K562 (cell line): ENCODE data around the gene CIAO3. TPM values are rescaled to one million over a fixed set of nuclear protein-coding genes. Genes with fewer than 3 reads are reported as not detected.

Experiments used
- E2F1 ChIP-seq: sonication (generic); formaldehyde crosslinking; IDR thresholded peaks from 2 replicates; pipeline ENCODE4 v1.8.1; 2023; ENCODE audit warnings: mild to moderate bottlenecking, missing genetic modification reagents, moderate library complexity
- E2F8 ChIP-seq: fragments of 450-650 bp; IDR thresholded peaks from 2 replicates; pipeline ENCODE4 v1.7.1; 2018; ENCODE audit warnings: mild to moderate bottlenecking, low read depth; ENCODE audit not compliant: partially characterized antibody
- EGR1 ChIP-seq: fragments of 450-650 bp; conservative IDR thresholded peaks from 2 replicates; pipeline ENCODE4 v1.6.1; 2017; ENCODE audit warnings: mild to moderate bottlenecking
- FUS ChIP-seq: fragments of 200-400 bp; formaldehyde crosslinking; optimal IDR thresholded peaks from 2 replicates; pipeline ENCODE3; 2017; ENCODE audit warnings: low read depth, low read length
- MIER1 ChIP-seq: fragments of 450-650 bp; IDR thresholded peaks from 2 replicates; pipeline ENCODE4 v1.6.1; 2016; ENCODE audit warnings: antibody characterized with exemption, mild to moderate bottlenecking, low read depth
- MTA2 ChIP-seq: fragments of 450-650 bp; IDR thresholded peaks from 2 replicates; pipeline ENCODE4 v1.6.1; 2016; ENCODE audit warnings: low read depth
- NCOA2 ChIP-seq, 2 experiments: fragments of 450-650 bp; IDR thresholded peaks; 2 replicates each; pipeline ENCODE4 v1.6.1; 2018; ENCODE audit warnings: mild to moderate bottlenecking in 2 of 2, moderate library complexity in 1 of 2; ENCODE audit not compliant: partially characterized antibody in 2 of 2
- RBM17 ChIP-seq: fragments of 200-400 bp; formaldehyde crosslinking; IDR thresholded peaks from 2 replicates; pipeline ENCODE4 v1.6.1; 2017; ENCODE audit warnings: low read depth, mild to moderate bottlenecking, low read length, borderline replicate concordance
- SUPT5H ChIP-seq: fragments of 450-650 bp; IDR thresholded peaks from 2 replicates; pipeline ENCODE4 v1.6.1; 2016
- TCF3 ChIP-seq: sonication (generic); formaldehyde crosslinking; IDR thresholded peaks from 2 replicates; pipeline ENCODE4 v1.4.0; 2020; ENCODE audit warnings: mild to moderate bottlenecking, missing genetic modification reagents
- ZNF121 ChIP-seq: sonication (generic); formaldehyde crosslinking; conservative IDR thresholded peaks from 2 replicates; pipeline ENCODE4 v1.8.0; 2022; ENCODE audit warnings: missing genetic modification reagents
- ZNF23 ChIP-seq: fragments of 250-450 bp; sonication (Bioruptor Pico); IDR thresholded peaks from 2 replicates; pipeline ENCODE4 v1.4.0; 2020; ENCODE audit warnings: mild to moderate bottlenecking
- ZNF277 ChIP-seq: fragments of 250-450 bp; sonication (Bioruptor Pico); IDR thresholded peaks from 2 replicates; pipeline ENCODE4 v1.8.0; 2022; ENCODE audit warnings: inconsistent platforms, mild to moderate bottlenecking, moderate library complexity, borderline replicate concordance
- polyA plus RNA-seq, 8 experiments: library from polyadenylated mRNA; depleted of rRNA in 4 of 8; stranded (reverse) in 5 of 8; unstranded in 3 of 8; fragments of >200 nt; fragmentation: Nextera tagmentation in 2 of 8; fragmentation: Illumina TruSeq in 1 of 8; extraction: Ambion mirVana in 2 of 8; extraction: Trizol in 1 of 8; gene quantifications; 2 replicates each; pipeline versions ENCODE4 v1.2.1 to v1.2.3, GENCODE V29; 2011 to 2014; ENCODE audit warnings: inconsistent platforms in 1 of 8, missing spikeins in 1 of 8
- total RNA-seq, 7 experiments: library from RNA; depleted of rRNA in 6 of 7; stranded (reverse); fragments of >200 nt in 6 of 7; fragmentation: Illumina TruSeq in 2 of 7; extraction: Trizol in 2 of 7; gene quantifications; 2 replicates each; pipeline versions ENCODE4 v1.2.1 to v1.2.3, GENCODE V29; 2011 to 2021; ENCODE audit warnings: low replicate concordance in 1 of 7
- TF ChIP-seq, protein P1 (sequence below): sonication (generic); formaldehyde crosslinking; IDR thresholded peaks from 2 replicates; pipeline ENCODE4 v1.8.0; 2022; ENCODE audit warnings: mild to moderate bottlenecking, missing genetic modification reagents
- TF ChIP-seq, protein P2 (sequence below): sonication (generic); formaldehyde crosslinking; IDR thresholded peaks from 2 replicates; pipeline ENCODE4 v1.8.0; 2023; ENCODE audit warnings: mild to moderate bottlenecking, missing genetic modification reagents

CIAO3 gene
- total and polyA plus RNA-seq, 9 of the 15 experiments (the other 6 are each of a cell fraction or from before 2014, with no cell fraction given) = 2.2 to 35.6 (median 18.7) TPM

GRCh38 chr16:700684-701584, 39.9 kb downstream of the CIAO3 start (continued):
- no peak for TF ChIP-seq ZNF23
- TF ChIP-seq, protein P1, sequence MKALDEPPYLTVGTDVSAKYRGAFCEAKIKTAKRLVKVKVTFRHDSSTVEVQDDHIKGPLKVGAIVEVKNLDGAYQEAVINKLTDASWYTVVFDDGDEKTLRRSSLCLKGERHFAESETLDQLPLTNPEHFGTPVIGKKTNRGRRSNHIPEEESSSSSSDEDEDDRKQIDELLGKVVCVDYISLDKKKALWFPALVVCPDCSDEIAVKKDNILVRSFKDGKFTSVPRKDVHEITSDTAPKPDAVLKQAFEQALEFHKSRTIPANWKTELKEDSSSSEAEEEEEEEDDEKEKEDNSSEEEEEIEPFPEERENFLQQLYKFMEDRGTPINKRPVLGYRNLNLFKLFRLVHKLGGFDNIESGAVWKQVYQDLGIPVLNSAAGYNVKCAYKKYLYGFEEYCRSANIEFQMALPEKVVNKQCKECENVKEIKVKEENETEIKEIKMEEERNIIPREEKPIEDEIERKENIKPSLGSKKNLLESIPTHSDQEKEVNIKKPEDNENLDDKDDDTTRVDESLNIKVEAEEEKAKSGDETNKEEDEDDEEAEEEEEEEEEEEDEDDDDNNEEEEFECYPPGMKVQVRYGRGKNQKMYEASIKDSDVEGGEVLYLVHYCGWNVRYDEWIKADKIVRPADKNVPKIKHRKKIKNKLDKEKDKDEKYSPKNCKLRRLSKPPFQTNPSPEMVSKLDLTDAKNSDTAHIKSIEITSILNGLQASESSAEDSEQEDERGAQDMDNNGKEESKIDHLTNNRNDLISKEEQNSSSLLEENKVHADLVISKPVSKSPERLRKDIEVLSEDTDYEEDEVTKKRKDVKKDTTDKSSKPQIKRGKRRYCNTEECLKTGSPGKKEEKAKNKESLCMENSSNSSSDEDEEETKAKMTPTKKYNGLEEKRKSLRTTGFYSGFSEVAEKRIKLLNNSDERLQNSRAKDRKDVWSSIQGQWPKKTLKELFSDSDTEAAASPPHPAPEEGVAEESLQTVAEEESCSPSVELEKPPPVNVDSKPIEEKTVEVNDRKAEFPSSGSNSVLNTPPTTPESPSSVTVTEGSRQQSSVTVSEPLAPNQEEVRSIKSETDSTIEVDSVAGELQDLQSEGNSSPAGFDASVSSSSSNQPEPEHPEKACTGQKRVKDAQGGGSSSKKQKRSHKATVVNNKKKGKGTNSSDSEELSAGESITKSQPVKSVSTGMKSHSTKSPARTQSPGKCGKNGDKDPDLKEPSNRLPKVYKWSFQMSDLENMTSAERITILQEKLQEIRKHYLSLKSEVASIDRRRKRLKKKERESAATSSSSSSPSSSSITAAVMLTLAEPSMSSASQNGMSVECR = peak; percentile 92
- no peak for TF ChIP-seq TCF3 (CRISPR knock-in tag)
- no peak for TF ChIP-seq ZNF121 (CRISPR knock-in tag)
- TF ChIP-seq EGR1 = peak; percentile 20; the same call in 1 of the 2 replicates
- TF ChIP-seq FUS = peak; percentile 40
- TF ChIP-seq MIER1 = peak; percentile 80; the same call in 1 of the 2 replicates
- no peak for TF ChIP-seq SUPT5H
- TF ChIP-seq, protein P2, sequence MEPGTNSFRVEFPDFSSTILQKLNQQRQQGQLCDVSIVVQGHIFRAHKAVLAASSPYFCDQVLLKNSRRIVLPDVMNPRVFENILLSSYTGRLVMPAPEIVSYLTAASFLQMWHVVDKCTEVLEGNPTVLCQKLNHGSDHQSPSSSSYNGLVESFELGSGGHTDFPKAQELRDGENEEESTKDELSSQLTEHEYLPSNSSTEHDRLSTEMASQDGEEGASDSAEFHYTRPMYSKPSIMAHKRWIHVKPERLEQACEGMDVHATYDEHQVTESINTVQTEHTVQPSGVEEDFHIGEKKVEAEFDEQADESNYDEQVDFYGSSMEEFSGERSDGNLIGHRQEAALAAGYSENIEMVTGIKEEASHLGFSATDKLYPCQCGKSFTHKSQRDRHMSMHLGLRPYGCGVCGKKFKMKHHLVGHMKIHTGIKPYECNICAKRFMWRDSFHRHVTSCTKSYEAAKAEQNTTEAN = 0 out of 2 replicates have a peak, but pooled peaks have one; percentile 63
- TF ChIP-seq E2F8 = no peak
- no peak for TF ChIP-seq ZNF277 (CRISPR knock-in tag)
- TF ChIP-seq E2F1 (CRISPR knock-in tag) = peak; percentile 60; the same call in 1 of the 2 replicates
- no peak for TF ChIP-seq RBM17
- no peak for TF ChIP-seq NCOA2 (IDR thresholded peaks at IDR 0.05; ENCODE audit: partially characterized antibody in 2 of 2)
- no peak for TF ChIP-seq MTA2
